ENCODE data around the gene PMPCA. TPM values are rescaled to one million over a fixed set of nuclear protein-coding genes. Genes with fewer than 3 reads are reported as not detected.

PMPCA gene
- total and polyA plus RNA-seq, 2 of the 13 experiments (the other 11 are each of a cell fraction or from before 2014, with no cell fraction given) = 70.2 to 88.4 TPM

GRCh38 chr9:136364942-136365774 is 45.3 kb upstream of the PMPCA start:
- FAIRE-seq (no peak), ATAC-seq (no peak), DNase-seq (ENCODE audit: low spot score) (no peak)
- Histone ChIP-seq H2AFZ (ENCODE audit: low read length) (no peak overlapping the region), H3K4me2 (ENCODE audit: low read depth, low read length) (no peak overlapping the region), H3K79me2 (ENCODE audit: insufficient read depth, low read length) (no peaks in the 10 kb centered on the region), H3K27ac (ENCODE audit: extremely low read length, insufficient read depth, low read length) (no peak overlapping the region), H3K36me3 (replicated peaks in 1 of 2; ENCODE audit: control insufficient read depth in 1 of 2, insufficient read depth in 2 of 2, low read length in 2 of 2) (peaks cover 0 to 2% of the 10 kb centered on the region in 2 experiments; a peak in 1 of 5 replicates), H3K27me3 (ENCODE audit: control insufficient read depth in 1 of 2, insufficient read depth in 2 of 2, low read length in 2 of 2) (no peaks in the 10 kb centered on the region), H3K9ac (ENCODE audit: insufficient read depth, low read depth, low read length) (no peak overlapping the region), H3K4me1 (ENCODE audit: insufficient read depth, low read length) (peaks cover 25% of the 10 kb centered on the region), H4K20me1 (ENCODE audit: insufficient read depth, low read length) (no peaks in the 10 kb centered on the region), H3K9me3 (ENCODE audit: low read length) (no peaks in the 10 kb centered on the region), H3K4me3 (replicated peaks in 1 of 3; ENCODE audit: insufficient read depth in 1 of 3, low read depth in 2 of 3, low read length in 3 of 3) (no peak overlapping the region)
- ChIA-PET POLR2A (interaction anchor here (1.7 kb wide), 1 partner anchor 19 kb away, joined by 8 read pairs; no protein-coding TSS in a partner anchor), CTCF (ENCODE audit: low intra/inter-chr PET ratio, low total read pairs) (interaction anchor here (2.0 kb wide), 1 partner anchor 25 kb away, joined by 10 read pairs; no protein-coding TSS in a partner anchor)
- intact Hi-C loops (cut with micrococcal nuclease; ENCODE audit: unreplicated experiment) = no loop called here
- BruUV-seq (replicated peaks) = no TSS peak
- TF ChIP-seq FOXP1 (IDR thresholded peaks at IDR 0.05) = no peak
- no peak for TF ChIP-seq FOXP1 (CRISPR knock-in tag; IDR thresholded peaks at IDR 0.05)
- no peak for TF ChIP-seq PCBP2 (optimal IDR thresholded peaks at IDR 0.05; ENCODE audit: low read depth, low read length, poor library complexity, severe bottlenecking)
- no peak for TF ChIP-seq REL (CRISPR knock-in tag; conservative IDR thresholded peaks at IDR 0.05)
- TF ChIP-seq RBFOX2 (IDR thresholded peaks at IDR 0.05; ENCODE audit: low read depth, low read length) = 0 out of 2 replicates have a peak, but pooled peaks have one; percentile 4
- no peak for TF ChIP-seq ATF5 (CRISPR knock-in tag; IDR thresholded peaks at IDR 0.05; ENCODE audit: low read depth)
- TF ChIP-seq ZNF777 (CRISPR knock-in tag; IDR thresholded peaks at IDR 0.05) = no peak
- TF ChIP-seq AGO2 (optimal IDR thresholded peaks at IDR 0.05; ENCODE audit: low read depth, low read length) = peak; percentile 73
- TF ChIP-seq ZNF781 (CRISPR knock-in tag; IDR thresholded peaks at IDR 0.05; ENCODE audit: borderline replicate concordance, not compliant biosample characterization) = no peak
- TF ChIP-seq ZNF263 (CRISPR knock-in tag; IDR thresholded peaks at IDR 0.05) = no peak
- TF ChIP-seq, protein P1, sequence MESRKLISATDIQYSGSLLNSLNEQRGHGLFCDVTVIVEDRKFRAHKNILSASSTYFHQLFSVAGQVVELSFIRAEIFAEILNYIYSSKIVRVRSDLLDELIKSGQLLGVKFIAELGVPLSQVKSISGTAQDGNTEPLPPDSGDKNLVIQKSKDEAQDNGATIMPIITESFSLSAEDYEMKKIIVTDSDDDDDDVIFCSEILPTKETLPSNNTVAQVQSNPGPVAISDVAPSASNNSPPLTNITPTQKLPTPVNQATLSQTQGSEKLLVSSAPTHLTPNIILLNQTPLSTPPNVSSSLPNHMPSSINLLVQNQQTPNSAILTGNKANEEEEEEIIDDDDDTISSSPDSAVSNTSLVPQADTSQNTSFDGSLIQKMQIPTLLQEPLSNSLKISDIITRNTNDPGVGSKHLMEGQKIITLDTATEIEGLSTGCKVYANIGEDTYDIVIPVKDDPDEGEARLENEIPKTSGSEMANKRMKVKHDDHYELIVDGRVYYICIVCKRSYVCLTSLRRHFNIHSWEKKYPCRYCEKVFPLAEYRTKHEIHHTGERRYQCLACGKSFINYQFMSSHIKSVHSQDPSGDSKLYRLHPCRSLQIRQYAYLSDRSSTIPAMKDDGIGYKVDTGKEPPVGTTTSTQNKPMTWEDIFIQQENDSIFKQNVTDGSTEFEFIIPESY (CRISPR knock-in tag; IDR thresholded peaks at IDR 0.05) = peak; percentile 93
- no peak for TF ChIP-seq KDM4B (CRISPR knock-in tag; IDR thresholded peaks at IDR 0.05)
- TF ChIP-seq, protein P2, sequence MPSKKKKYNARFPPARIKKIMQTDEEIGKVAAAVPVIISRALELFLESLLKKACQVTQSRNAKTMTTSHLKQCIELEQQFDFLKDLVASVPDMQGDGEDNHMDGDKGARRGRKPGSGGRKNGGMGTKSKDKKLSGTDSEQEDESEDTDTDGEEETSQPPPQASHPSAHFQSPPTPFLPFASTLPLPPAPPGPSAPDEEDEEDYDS (CRISPR knock-in tag; IDR thresholded peaks at IDR 0.05) = no peak
- TF ChIP-seq, protein P3, sequence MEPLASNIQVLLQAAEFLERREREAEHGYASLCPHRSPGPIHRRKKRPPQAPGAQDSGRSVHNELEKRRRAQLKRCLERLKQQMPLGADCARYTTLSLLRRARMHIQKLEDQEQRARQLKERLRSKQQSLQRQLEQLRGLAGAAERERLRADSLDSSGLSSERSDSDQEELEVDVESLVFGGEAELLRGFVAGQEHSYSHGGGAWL (CRISPR knock-in tag; IDR thresholded peaks at IDR 0.05) = no peak
- in situ Hi-C loops (cut with HindIII; ENCODE audit: extremely low pct_ligation_motif_present, low pct_unique_long_range_greater_than_20kb) = no loop called here
- 97% methylated on average over 10 of the region's 31 CpGs for WGBS (ENCODE audit: low lambda C conversion rate)

Measured in HepG2 (cell line).